ENCODE data around the gene SYNGAP1. TPM values are rescaled to one million over a fixed set of nuclear protein-coding genes. Genes with fewer than 3 reads are reported as not detected.

The SYNGAP1 gene
- total RNA-seq, 2 experiments from 2014 or later, result 42.0 to 48.2 TPM

DNA sequence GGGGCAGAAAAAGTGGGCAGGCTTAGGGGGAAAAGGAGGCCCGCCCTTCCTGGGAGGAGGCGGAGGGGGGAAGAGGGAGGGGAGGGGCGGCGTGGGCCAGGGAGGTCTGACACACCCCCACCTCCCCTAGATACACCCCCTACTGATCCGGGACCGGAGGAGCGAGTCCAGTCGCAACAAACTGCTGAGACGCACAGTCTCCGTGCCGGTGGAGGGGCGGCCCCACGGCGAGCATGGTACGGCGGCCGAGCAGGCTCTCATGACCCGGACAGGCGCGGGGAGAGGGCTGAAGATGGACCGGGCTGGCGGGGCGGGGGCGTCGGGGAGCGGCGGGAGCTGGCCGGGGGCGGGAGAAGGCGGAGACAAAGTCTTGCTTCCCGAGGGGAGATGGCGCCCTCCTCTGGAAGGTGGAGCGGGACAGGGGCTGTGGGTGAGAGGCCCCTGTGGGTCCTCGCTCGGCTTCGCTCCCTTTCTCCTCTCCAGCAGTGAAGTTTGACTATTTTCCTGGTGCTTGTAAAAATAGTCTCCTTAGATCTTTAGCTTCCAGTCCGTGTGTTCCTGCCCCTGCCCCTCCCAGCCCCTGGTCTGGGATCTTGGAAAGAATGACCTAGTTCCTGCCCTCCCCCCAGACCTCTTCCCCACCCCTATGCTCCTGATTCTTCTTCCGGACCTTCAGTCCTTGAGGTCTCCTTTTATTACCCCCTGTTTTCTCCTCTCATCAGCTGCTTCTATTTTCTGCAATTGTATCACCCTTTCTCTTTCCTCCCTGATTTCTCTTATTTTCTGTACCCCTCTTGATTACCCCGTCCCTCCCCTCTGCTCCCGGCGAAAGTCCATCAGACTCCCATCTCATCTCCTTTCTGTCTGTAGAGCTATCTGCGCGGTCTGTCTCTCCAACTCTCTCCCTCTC is 6.1 kb downstream of the SYNGAP1 start:
- peak; percentile 66 for ATAC-seq
- H3K27me3 Mint-ChIP-seq (ENCODE audit: low read depth), result peaks cover 7% of the 10 kb centered on the region
- ChIA-PET POLR2A (interaction anchor here (0.6 to 3.0 kb wide), 11 partner anchors 8 to 149 kb away, joined by 3 to 12 read pairs (median 3); partner anchors contain the start of genes B3GALT4, CUTA and ZBTB9), CTCF (interaction anchor here (0.5 to 2.4 kb wide), 16 partner anchors 8 to 195 kb away, joined by 3 to 11 read pairs (median 5); partner anchors contain the start of genes B3GALT4, BAK1, CUTA and ITPR3)
- H3K4me1 Mint-ChIP-seq (ENCODE audit: low read depth), result peaks cover 68% of the 10 kb centered on the region
- peak overlapping the region; percentile 88 for H3K4me3 Mint-ChIP-seq
- H3K27ac Mint-ChIP-seq, result peak overlapping the region; percentile 89
- DNase-seq, result peak; percentile 88
- no peaks in the 10 kb centered on the region for H3K9me3 Mint-ChIP-seq (ENCODE audit: insufficient read depth)
- peaks cover 3% of the 10 kb centered on the region for H3K36me3 Mint-ChIP-seq (ENCODE audit: low read depth)

DNA sequence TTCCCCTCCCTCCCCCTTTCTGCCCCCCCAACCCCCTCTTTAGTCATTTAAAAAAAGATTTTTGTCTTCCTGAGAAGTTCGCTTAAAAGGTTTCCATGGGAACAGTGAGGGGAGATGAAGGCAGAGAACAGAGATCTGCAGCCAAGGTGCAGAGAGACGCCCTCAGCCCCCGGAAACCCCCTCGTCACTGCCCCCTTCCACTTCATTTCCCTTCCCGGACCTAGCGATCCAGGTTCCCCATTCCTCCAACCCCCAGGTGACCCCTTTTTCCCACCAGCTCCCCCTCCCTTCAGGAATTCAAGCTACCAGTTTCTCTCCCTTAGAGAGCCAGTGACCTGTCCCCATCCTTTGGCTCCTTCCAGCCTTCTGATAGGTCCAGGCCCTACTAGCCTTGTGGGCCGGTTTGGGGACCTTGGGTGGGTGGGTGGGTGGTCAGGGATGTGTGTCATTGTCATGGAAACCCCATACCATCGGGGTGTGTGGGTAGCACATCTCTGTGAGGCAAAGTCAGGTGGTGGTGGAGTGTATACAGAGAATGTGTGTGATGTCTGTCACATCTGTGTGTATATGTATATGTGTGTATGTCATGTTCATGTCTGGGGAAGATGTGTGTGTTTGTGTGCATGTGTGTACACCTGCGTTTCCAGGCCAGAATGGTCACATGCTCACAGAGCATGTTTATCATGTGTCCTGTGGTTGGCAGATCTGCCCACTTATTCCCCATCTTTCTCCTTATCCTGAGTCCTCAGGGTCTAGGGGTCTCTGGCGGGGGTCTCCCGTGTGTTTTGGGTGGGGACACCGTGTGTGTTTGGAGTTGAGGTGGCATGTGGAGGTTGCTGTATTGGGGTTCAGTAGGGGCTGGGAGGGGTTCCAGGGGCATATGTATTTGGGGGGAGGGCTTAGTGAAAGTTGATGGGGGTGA is 7.0 kb downstream of the SYNGAP1 start:
- peaks cover 65% of the 10 kb centered on the region for H3K4me1 Mint-ChIP-seq (ENCODE audit: low read depth)
- ChIA-PET POLR2A (interaction anchor here (0.8 to 3.0 kb wide), 7 partner anchors 9 to 150 kb away, joined by 3 to 12 read pairs (median 6); partner anchors contain the start of genes B3GALT4, CUTA and ZBTB9), CTCF (interaction anchor here (0.5 to 2.4 kb wide), 13 partner anchors 9 to 1873 kb away, joined by 3 to 11 read pairs (median 5); partner anchors contain the start of genes B3GALT4, BAK1, CUTA and PFDN6)
- H3K9me3 Mint-ChIP-seq (ENCODE audit: insufficient read depth), result no peaks in the 10 kb centered on the region
- H3K27me3 Mint-ChIP-seq (ENCODE audit: low read depth), result peaks cover 3% of the 10 kb centered on the region
- H3K4me3 Mint-ChIP-seq, result peak overlapping the region; percentile 88
- peak; percentile 35 for DNase-seq
- ATAC-seq, result peak; percentile 5
- H3K36me3 Mint-ChIP-seq (ENCODE audit: low read depth), result peaks cover 3% of the 10 kb centered on the region
- peak overlapping the region; percentile 89 for H3K27ac Mint-ChIP-seq

- peaks cover 74% of the 10 kb centered on the region for H3K4me1 Mint-ChIP-seq (ENCODE audit: low read depth)
- peak overlapping the region; percentile 89 for H3K27ac Mint-ChIP-seq
- DNase-seq, result peak; percentile 65
- no peaks in the 10 kb centered on the region for H3K27me3 Mint-ChIP-seq (ENCODE audit: low read depth)
- peak overlapping the region; percentile 88 for H3K4me3 Mint-ChIP-seq
- peak; percentile 4 for ATAC-seq
- peaks cover 8% of the 10 kb centered on the region for H3K36me3 Mint-ChIP-seq (ENCODE audit: low read depth)
- H3K9me3 Mint-ChIP-seq (ENCODE audit: insufficient read depth), result no peaks in the 10 kb centered on the region
- POLR2A ChIA-PET, result no interaction called here
- CTCF ChIA-PET, result interaction anchor here (1.8 to 4.1 kb wide), 2 partner anchors 9 to 10 kb away, joined by 4 to 21 read pairs; partner anchors contain the start of genes CUTA and SYNGAP1
Measured at GRCh38 chr6:33427585-33428223, 7.8 kb downstream of the SYNGAP1 start.

DNA sequence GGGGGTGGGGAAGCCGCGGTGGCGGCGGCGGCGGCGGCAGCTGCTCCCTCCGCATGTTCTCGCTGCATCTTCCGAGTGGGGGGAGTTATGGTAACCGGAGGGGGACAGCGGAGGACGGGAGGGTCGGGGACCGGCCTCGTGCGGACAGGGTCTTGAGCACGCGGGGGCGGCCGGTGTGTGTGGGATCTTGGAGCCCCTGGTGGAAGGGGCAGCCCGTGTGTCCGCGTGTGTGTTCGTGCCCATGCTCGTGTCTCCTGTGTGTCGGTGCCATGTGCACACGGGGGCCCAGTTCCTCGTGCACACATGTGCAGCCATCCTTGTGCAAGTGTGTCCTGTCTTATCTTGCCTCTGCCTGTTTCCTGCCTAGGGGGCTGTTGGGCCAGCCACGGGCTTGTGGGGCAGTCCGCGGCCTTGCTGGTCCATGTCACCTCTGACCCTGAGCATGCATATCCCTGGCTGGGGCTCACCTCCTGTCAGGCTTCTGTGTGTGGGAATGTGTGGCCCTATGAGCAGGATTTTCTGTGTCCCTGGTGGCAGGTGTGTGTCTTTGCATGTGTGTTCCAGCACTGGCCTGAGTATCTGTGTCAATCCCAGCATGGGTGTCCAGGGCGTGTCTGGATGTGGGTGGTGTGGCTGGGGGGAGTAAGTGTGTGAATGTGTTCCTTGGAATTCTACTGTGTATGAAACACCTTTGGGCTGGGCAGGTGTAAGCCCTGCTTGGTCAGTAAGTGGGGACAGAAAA is 8.5 kb downstream of the SYNGAP1 start:
- no peaks in the 10 kb centered on the region for H3K27me3 Mint-ChIP-seq (ENCODE audit: low read depth)
- peaks cover 12% of the 10 kb centered on the region for H3K36me3 Mint-ChIP-seq (ENCODE audit: low read depth)
- H3K27ac Mint-ChIP-seq, result peak overlapping the region; percentile 86
- DNase-seq (peak; percentile 55), ATAC-seq (peak; percentile 20)
- ChIA-PET POLR2A (interaction anchor here (0.7 to 1.3 kb wide), 3 partner anchors 10 to 152 kb away, joined by 3 read pairs; partner anchors contain the start of genes BAK1 and CUTA), CTCF (interaction anchor here (0.9 to 4.1 kb wide), 8 partner anchors 9 to 152 kb away, joined by 3 to 21 read pairs (median 3); partner anchors contain the start of genes BAK1, CUTA, PFDN6 and SYNGAP1)
- H3K9me3 Mint-ChIP-seq (ENCODE audit: insufficient read depth), result no peaks in the 10 kb centered on the region
- peak overlapping the region; percentile 84 for H3K4me3 Mint-ChIP-seq
- H3K4me1 Mint-ChIP-seq (ENCODE audit: low read depth), result peaks cover 78% of the 10 kb centered on the region

GRCh38 chr6:33428966-33429749 is 9.3 kb downstream of the SYNGAP1 start:
- DNase-seq (no peak), ATAC-seq (no peak)
- peaks cover 10% of the 10 kb centered on the region for H3K36me3 Mint-ChIP-seq (ENCODE audit: low read depth)
- H3K9me3 Mint-ChIP-seq (ENCODE audit: insufficient read depth), result no peaks in the 10 kb centered on the region
- peak overlapping the region; percentile 84 for H3K4me3 Mint-ChIP-seq
- peaks cover 79% of the 10 kb centered on the region for H3K4me1 Mint-ChIP-seq (ENCODE audit: low read depth)
- peak overlapping the region; percentile 86 for H3K27ac Mint-ChIP-seq
- H3K27me3 Mint-ChIP-seq (ENCODE audit: low read depth), result no peaks in the 10 kb centered on the region
- ChIA-PET POLR2A (interaction anchor here (0.7 to 1.3 kb wide), 3 partner anchors 11 to 151 kb away, joined by 3 read pairs; partner anchors contain the start of genes BAK1 and CUTA), CTCF (interaction anchor here (0.9 to 4.1 kb wide), 10 partner anchors 10 to 151 kb away, joined by 3 to 21 read pairs (median 4); partner anchors contain the start of genes BAK1, CUTA, PFDN6 and SYNGAP1)

- DNase-seq (peak; percentile 41), ATAC-seq (no peak)
- Mint-ChIP-seq H3K36me3 (ENCODE audit: low read depth) (peaks cover 10% of the 10 kb centered on the region), H3K4me1 (ENCODE audit: low read depth) (peaks cover 74% of the 10 kb centered on the region), H3K9me3 (ENCODE audit: insufficient read depth) (no peaks in the 10 kb centered on the region), H3K27ac (peak overlapping the region; percentile 86), H3K4me3 (peak overlapping the region; percentile 84), H3K27me3 (ENCODE audit: low read depth) (no peaks in the 10 kb centered on the region)
- CTCF ChIA-PET, result interaction anchor here (1.0 to 4.1 kb wide), 7 partner anchors 10 to 150 kb away, joined by 3 to 21 read pairs (median 8); partner anchors contain the start of genes BAK1, CUTA, SYNGAP1 and ZBTB22
- POLR2A ChIA-PET, result interaction anchor here (0.9 to 2.2 kb wide), 5 partner anchors 11 to 458 kb away, joined by 3 to 23 read pairs (median 4); partner anchors contain the start of genes B3GALT4, BAK1, CUTA and SYNGAP1
Measured at GRCh38 chr6:33429750-33430052, 9.8 kb downstream of the SYNGAP1 start.

DNA sequence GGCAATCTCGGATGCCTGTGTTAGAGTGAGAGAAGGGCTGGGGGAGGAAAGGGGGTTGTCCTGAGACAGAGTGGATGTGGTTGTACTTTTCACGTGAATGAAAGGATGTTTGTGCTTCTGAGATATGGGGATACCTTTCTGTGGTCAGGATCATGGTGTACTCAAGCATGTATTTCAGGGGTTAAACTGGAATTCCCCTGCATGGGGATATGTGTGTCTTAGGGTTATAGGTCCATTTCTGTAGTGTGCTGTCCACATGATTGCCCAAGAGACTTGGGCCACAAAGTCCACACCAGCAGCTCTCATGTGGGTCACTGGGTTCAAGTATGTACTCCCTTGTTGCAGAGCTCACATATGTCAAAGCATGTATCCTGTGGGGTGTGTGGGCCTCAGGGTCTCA is 10.5 kb downstream of the SYNGAP1 start:
- POLR2A ChIA-PET, result interaction anchor here (0.9 to 3.0 kb wide), 13 partner anchors 9 to 458 kb away, joined by 3 to 23 read pairs (median 5); partner anchors contain the start of genes B3GALT4, BAK1, CUTA and SYNGAP1
- peaks cover 68% of the 10 kb centered on the region for H3K4me1 Mint-ChIP-seq (ENCODE audit: low read depth)
- CTCF ChIA-PET, result interaction anchor here (0.8 to 4.1 kb wide), 18 partner anchors 9 to 357 kb away, joined by 3 to 21 read pairs (median 4); partner anchors contain the start of genes BAK1, CUTA, RPS18 and SYNGAP1
- no peaks in the 10 kb centered on the region for H3K27me3 Mint-ChIP-seq (ENCODE audit: low read depth)
- DNase-seq (no peak), ATAC-seq (no peak)
- H3K27ac Mint-ChIP-seq, result peak overlapping the region; percentile 86
- peak overlapping the region; percentile 84 for H3K4me3 Mint-ChIP-seq
- no peaks in the 10 kb centered on the region for H3K9me3 Mint-ChIP-seq (ENCODE audit: insufficient read depth)
- peaks cover 13% of the 10 kb centered on the region for H3K36me3 Mint-ChIP-seq (ENCODE audit: low read depth)

DNA sequence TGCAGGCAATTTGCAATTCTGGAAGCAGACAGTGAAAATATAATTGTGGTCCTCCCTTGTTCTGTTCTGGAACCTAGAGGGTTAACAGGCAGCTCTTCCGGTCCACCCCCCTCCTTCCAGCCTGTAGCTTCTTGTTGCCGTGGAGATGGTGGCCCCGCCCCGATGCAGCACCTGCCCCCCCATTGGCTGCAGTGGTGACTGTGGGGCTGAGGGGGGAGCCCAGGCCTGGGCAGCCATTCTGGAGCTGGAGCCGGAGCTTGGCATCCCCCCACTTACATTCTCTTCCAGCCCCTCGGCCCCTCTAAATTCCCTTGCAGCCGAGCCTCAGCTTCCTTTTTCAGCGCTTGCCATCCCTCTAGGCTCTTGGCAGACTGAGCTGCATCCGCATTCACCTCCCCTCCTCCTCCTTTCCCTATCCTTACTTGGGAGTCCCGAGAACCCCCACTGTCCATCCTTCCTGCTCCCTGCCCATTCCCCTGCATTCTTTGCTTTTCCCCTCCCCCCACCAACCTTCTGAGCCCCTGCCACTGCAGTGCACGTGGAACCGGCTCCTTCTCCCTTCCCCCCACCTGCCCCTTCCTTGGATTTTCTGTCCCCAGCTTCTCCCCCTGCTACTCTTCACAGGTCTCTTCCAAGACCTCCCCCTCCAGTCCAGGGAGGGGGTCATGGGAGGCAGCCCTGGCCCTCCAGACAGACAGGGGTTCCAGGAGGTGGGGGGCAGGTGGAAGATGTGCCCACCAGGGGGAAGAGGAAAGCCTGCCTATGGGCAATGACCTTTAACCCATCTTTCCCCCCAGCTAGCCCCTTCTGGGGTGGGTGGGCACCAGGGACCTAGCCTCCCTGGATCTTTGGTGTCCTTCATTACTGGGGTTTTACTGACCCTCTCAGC is 11.4 kb downstream of the SYNGAP1 start:
- Mint-ChIP-seq H3K4me1 (ENCODE audit: low read depth) (peaks cover 65% of the 10 kb centered on the region), H3K27ac (peak overlapping the region; percentile 86), H3K36me3 (ENCODE audit: low read depth) (peaks cover 15% of the 10 kb centered on the region), H3K9me3 (ENCODE audit: insufficient read depth) (no peaks in the 10 kb centered on the region), H3K4me3 (peak overlapping the region; percentile 84), H3K27me3 (ENCODE audit: low read depth) (no peaks in the 10 kb centered on the region)
- POLR2A ChIA-PET, result interaction anchor here (0.5 to 3.0 kb wide), 16 partner anchors 8 to 154 kb away, joined by 3 to 23 read pairs (median 5); partner anchors contain the start of genes B3GALT4, BAK1, CUTA and SYNGAP1
- peak; percentile 67 for ATAC-seq
- DNase-seq, result peak; percentile 93
- CTCF ChIA-PET, result interaction anchor here (0.8 to 4.1 kb wide), 19 partner anchors 8 to 356 kb away, joined by 3 to 21 read pairs (median 4); partner anchors contain the start of genes BAK1, CUTA, KIFC1 and RPS18
